HepG2 (cell line): Measurements from ENCODE around the gene EPDR1. TPM values are rescaled to one million over a fixed set of nuclear protein-coding genes. Genes with fewer than 3 reads are reported as not detected.

Experiments used
- BHLHE40 ChIP-seq: IDR thresholded peaks from 2 replicates; pipeline ENCODE4 v1.6.1; 2011; ENCODE audit warnings: low read length, improper control_type of control experiment
- DNMT3B ChIP-seq: conservative IDR thresholded peaks from 2 replicates; pipeline ENCODE4 v1.6.1; 2016; ENCODE audit warnings: missing biosample characterization, control low read depth
- HNF1A ChIP-seq, 2 experiments: sonication (generic) in 1 of 2; formaldehyde crosslinking in 1 of 2; IDR thresholded peaks; 2 replicates each; pipeline versions ENCODE4 v1.4.0 to v1.6.1; 2016 to 2020; ENCODE audit warnings: borderline replicate concordance in 1 of 2, low read depth in 1 of 2, mild to moderate bottlenecking in 1 of 2, missing genetic modification reagents in 1 of 2
- PAF1 ChIP-seq: IDR thresholded peaks from 2 replicates; pipeline ENCODE4 v1.6.1; 2016; ENCODE audit warnings: missing genetic modification reagents, missing compliant biosample characterization
- PHF8 ChIP-seq: sonication (generic); formaldehyde crosslinking; IDR thresholded peaks from 2 replicates; pipeline ENCODE4 v1.5.0; 2020; ENCODE audit warnings: missing genetic modification reagents
- RBM22 ChIP-seq: fragments of 200-400 bp; formaldehyde crosslinking; optimal IDR thresholded peaks from 2 replicates; pipeline ENCODE3; 2017; ENCODE audit warnings: mild to moderate bottlenecking, low read length, moderate library complexity
- SMARCE1 ChIP-seq: fragments of 450-650 bp; IDR thresholded peaks from 2 replicates; pipeline ENCODE4 v1.6.1; 2017; ENCODE audit warnings: borderline replicate concordance
- SOX6 ChIP-seq, 2 experiments: fragments of 450-650 bp in 1 of 2; sonication (generic) in 1 of 2; formaldehyde crosslinking in 1 of 2; IDR thresholded peaks; 2 replicates each; pipeline versions ENCODE4 v1.4.0 to v1.6.1; 2017 to 2020; ENCODE audit warnings: antibody characterized with exemption in 1 of 2, mild to moderate bottlenecking in 1 of 2, missing genetic modification reagents in 1 of 2
- TERF1 ChIP-seq: sonication (generic); formaldehyde crosslinking; IDR thresholded peaks from 2 replicates; pipeline ENCODE4 v1.8.0; 2022; ENCODE audit warnings: mild to moderate bottlenecking, missing genetic modification reagents, moderate library complexity
- ZNF138 ChIP-seq: sonication (generic); formaldehyde crosslinking; IDR thresholded peaks from 2 replicates; pipeline ENCODE4 v1.5.0; 2020; ENCODE audit warnings: mild to moderate bottlenecking, low read depth, missing genetic modification reagents
- ZSCAN22 ChIP-seq: sonication (generic); formaldehyde crosslinking; IDR thresholded peaks from 2 replicates; pipeline ENCODE4 v1.4.0; 2020; ENCODE audit warnings: mild to moderate bottlenecking, missing genetic modification reagents
- polyA plus RNA-seq, 8 experiments: library from polyadenylated mRNA; depleted of rRNA in 3 of 8; stranded (reverse) in 7 of 8; unstranded in 1 of 8; fragments of >200 nt; fragmentation: Illumina TruSeq in 4 of 8; extraction: Trizol in 4 of 8; gene quantifications; 2 replicates each; pipeline versions ENCODE4 v1.2.1 to v1.2.3, GENCODE V29; 2011 to 2016; ENCODE audit warnings: low read depth in 4 of 8, missing spikeins in 1 of 8, mixed read lengths in 1 of 8; ENCODE audit not compliant: insufficient read depth in 1 of 8
- total RNA-seq, 5 experiments: library from RNA; depleted of rRNA; stranded (reverse); fragments of >200 nt; fragmentation: Illumina TruSeq; extraction: Trizol; gene quantifications; 2 replicates each; pipeline ENCODE4 v1.2.3, GENCODE V29; 2016; ENCODE audit warnings: low read depth in 1 of 5
- TF ChIP-seq, protein P1 (sequence below): sonication (generic); formaldehyde crosslinking; IDR thresholded peaks from 2 replicates; pipeline ENCODE4 v1.5.1; 2020; ENCODE audit warnings: missing genetic modification reagents, mild to moderate bottlenecking, borderline replicate concordance
- TF ChIP-seq, protein P2 (sequence below): sonication (generic); formaldehyde crosslinking; IDR thresholded peaks from 2 replicates; pipeline ENCODE4 v1.8.1; 2023; ENCODE audit warnings: mild to moderate bottlenecking, missing genetic modification reagents
- TF ChIP-seq, protein P3 (sequence below): sonication (generic); formaldehyde crosslinking; IDR thresholded peaks from 2 replicates; pipeline ENCODE4 v1.4.0; 2020; ENCODE audit warnings: missing genetic modification reagents
- TF ChIP-seq, protein P4 (sequence below): sonication (generic); formaldehyde crosslinking; IDR thresholded peaks from 2 replicates; pipeline ENCODE4 v1.4.0; 2020; ENCODE audit warnings: missing genetic modification reagents
- TF ChIP-seq, protein P5 (sequence below): sonication (generic); formaldehyde crosslinking; IDR thresholded peaks from 2 replicates; pipeline ENCODE4 v1.5.0; 2020; ENCODE audit warnings: missing genetic modification reagents

EPDR1 gene
- total and polyA plus RNA-seq, 2 of the 13 experiments (the other 11 are each of a cell fraction or from before 2014, with no cell fraction given) = 38.3 to 50.2 TPM

DNA sequence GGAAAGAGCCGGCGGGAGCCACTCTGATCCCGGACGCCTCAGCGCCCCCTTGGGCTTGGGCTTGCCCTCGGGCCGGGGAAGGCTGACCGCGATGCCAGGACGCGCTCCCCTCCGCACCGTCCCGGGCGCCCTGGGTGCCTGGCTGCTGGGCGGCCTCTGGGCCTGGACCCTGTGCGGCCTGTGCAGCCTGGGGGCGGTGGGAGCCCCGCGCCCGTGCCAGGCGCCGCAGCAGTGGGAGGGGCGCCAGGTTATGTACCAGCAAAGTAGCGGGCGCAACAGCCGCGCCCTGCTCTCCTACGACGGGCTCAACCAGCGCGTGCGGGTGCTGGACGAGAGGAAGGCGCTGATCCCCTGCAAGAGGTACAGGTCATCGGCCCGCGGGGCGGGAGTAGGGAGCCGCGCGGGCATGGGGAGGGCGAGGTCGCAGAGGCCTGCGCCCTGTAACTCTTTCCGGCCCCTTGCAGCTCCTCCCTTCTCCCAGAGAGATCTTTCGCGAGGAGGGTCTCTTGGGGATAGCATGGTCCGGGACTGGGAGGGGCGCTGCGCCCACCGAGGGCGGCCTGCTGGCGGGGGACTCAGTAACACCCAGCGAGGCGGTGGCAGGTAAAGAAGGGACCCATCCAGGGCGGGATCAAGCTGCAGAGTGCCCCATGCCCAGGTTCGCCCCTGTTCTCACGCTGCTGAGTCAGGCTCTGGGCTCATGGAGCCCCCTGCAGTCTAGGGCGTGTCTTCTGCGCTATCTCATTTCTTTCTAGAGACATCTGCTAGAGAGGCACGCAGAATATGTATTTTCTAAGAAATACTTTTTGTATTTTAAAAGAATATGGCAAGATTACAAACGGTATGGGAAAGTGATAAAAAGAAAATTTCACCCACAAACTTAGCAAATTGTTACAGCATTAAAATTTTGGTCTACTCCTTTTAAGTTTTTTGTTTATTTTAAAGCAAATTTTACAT is 687 bp downstream of the EPDR1 start (continued):
- TF ChIP-seq, protein P1, sequence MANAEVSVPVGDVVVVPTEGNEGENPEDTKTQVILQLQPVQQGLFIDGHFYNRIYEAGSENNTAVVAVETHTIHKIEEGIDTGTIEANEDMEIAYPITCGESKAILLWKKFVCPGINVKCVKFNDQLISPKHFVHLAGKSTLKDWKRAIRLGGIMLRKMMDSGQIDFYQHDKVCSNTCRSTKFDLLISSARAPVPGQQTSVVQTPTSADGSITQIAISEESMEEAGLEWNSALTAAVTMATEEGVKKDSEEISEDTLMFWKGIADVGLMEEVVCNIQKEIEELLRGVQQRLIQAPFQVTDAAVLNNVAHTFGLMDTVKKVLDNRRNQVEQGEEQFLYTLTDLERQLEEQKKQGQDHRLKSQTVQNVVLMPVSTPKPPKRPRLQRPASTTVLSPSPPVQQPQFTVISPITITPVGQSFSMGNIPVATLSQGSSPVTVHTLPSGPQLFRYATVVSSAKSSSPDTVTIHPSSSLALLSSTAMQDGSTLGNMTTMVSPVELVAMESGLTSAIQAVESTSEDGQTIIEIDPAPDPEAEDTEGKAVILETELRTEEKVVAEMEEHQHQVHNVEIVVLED (CRISPR knock-in tag) = peak; percentile 57
- 0 out of 2 replicates have a peak, but pooled peaks have one; percentile 73 for TF ChIP-seq ZNF138 (CRISPR knock-in tag)
- TF ChIP-seq, protein P2, sequence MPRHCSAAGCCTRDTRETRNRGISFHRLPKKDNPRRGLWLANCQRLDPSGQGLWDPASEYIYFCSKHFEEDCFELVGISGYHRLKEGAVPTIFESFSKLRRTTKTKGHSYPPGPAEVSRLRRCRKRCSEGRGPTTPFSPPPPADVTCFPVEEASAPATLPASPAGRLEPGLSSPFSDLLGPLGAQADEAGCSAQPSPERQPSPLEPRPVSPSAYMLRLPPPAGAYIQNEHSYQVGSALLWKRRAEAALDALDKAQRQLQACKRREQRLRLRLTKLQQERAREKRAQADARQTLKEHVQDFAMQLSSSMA (CRISPR knock-in tag) = no peak
- peak; percentile 80 for TF ChIP-seq PHF8 (CRISPR knock-in tag)
- peak; percentile 27; the same call in 1 of the 2 replicates for TF ChIP-seq ZSCAN22 (CRISPR knock-in tag)
- no peak for TF ChIP-seq HNF1A (IDR thresholded peaks at IDR 0.05; ENCODE audit: low read depth)
- TF ChIP-seq HNF1A (CRISPR knock-in tag; IDR thresholded peaks at IDR 0.05; ENCODE audit: borderline replicate concordance) = no peak
- no peak for TF ChIP-seq SMARCE1
- TF ChIP-seq, protein P3, sequence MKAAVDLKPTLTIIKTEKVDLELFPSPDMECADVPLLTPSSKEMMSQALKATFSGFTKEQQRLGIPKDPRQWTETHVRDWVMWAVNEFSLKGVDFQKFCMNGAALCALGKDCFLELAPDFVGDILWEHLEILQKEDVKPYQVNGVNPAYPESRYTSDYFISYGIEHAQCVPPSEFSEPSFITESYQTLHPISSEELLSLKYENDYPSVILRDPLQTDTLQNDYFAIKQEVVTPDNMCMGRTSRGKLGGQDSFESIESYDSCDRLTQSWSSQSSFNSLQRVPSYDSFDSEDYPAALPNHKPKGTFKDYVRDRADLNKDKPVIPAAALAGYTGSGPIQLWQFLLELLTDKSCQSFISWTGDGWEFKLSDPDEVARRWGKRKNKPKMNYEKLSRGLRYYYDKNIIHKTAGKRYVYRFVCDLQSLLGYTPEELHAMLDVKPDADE (CRISPR knock-in tag) = no peak
- no peak for TF ChIP-seq PAF1 (CRISPR knock-in tag)
- TF ChIP-seq, protein P4, sequence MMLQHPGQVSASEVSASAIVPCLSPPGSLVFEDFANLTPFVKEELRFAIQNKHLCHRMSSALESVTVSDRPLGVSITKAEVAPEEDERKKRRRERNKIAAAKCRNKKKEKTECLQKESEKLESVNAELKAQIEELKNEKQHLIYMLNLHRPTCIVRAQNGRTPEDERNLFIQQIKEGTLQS (CRISPR knock-in tag) = no peak
- no peak for TF ChIP-seq TERF1 (CRISPR knock-in tag)
- no peak for TF ChIP-seq BHLHE40
- TF ChIP-seq RBM22 = no peak
- TF ChIP-seq DNMT3B = no peak
- no peak for TF ChIP-seq SOX6 (IDR thresholded peaks at IDR 0.05)
- TF ChIP-seq SOX6 (CRISPR knock-in tag; IDR thresholded peaks at IDR 0.05) = peak; percentile 40; the same call in 1 of the 2 replicates
- TF ChIP-seq, protein P5, sequence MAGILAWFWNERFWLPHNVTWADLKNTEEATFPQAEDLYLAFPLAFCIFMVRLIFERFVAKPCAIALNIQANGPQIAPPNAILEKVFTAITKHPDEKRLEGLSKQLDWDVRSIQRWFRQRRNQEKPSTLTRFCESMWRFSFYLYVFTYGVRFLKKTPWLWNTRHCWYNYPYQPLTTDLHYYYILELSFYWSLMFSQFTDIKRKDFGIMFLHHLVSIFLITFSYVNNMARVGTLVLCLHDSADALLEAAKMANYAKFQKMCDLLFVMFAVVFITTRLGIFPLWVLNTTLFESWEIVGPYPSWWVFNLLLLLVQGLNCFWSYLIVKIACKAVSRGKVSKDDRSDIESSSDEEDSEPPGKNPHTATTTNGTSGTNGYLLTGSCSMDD (CRISPR knock-in tag) = no peak
